HCT116 (cell line): ENCODE data around the gene MRAS. TPM values are rescaled to one million over a fixed set of nuclear protein-coding genes. Genes with fewer than 3 reads are reported as not detected.

Source experiments
- ATAC-seq: fragments of 200-7000 bp; cut with Tn5 transposase; 2 replicates; pipeline ENCODE4 v1.9.1; 2020; ENCODE audit warnings: mild to moderate bottlenecking, moderate library complexity
- BruUV-seq: library from RNA; stranded (reverse); fragments of 400-500 nt; replicated peaks from 2 replicates; lab custom pipeline; 2021; lab: Mats Ljungman, UMichigan
- CTCF ChIA-PET: fragments of 300-600 bp; sonication (Branson Sonifier 250); formaldehyde crosslinking; loops from one replicate; lab custom pipeline; 2021; ENCODE audit warnings: antibody characterized with exemption; lab: Charles Lee
- POLR2A ChIA-PET: fragments of 300-600, 350-600 bp; sonication (Branson Sonifier 250); formaldehyde crosslinking; loops from one replicate; lab custom pipeline; 2021; ENCODE audit warnings: antibody characterized with exemption; lab: Charles Lee
- RAD21 ChIA-PET, 2 experiments: fragments of 300-600 bp; sonication (Branson Sonifier 250); formaldehyde crosslinking; loops; one replicate each; lab custom pipeline; 2023; ENCODE audit warnings: low total read pairs in 2 of 2; ENCODE audit not compliant: uncharacterized antibody in 2 of 2, unreplicated experiment in 2 of 2, low non-redundant PET in 1 of 2; lab: Charles Lee
- DNase-seq: peaks from one replicate; pipeline ENCODE4 v3.0.0-alpha.2; 2010; ENCODE audit warnings: low read depth, low spot score
- H2AFZ ChIP-seq: fragments of 200-600 bp; shearing (Covaris generic), sonication (generic); 2 replicates; pipeline ENCODE4 v1.6.1; 2017; ENCODE audit warnings: low read depth, mixed run types, mixed read lengths, antibody characterized with exemption, low read length; ENCODE audit not compliant: poor library complexity, severe bottlenecking
- H3K27ac ChIP-seq: 2 replicates; pipeline ENCODE4 v1.5.1; 2012; ENCODE audit warnings: low read depth, low read length
- H3K27me3 ChIP-seq: fragments of 200-600 bp; sonication (generic); 2 replicates; pipeline ENCODE4 v1.6.1; 2016; ENCODE audit warnings: mixed run types, low read length, mixed read lengths; ENCODE audit not compliant: insufficient read depth
- H3K36me3 ChIP-seq, 2 experiments: fragments of 200-500 bp in 1 of 2; fragments of 200-600 bp in 1 of 2; sonication (Bioruptor generic) in 1 of 2; sonication (generic) in 1 of 2; 2 replicates each; pipeline versions ENCODE4 v1.5.1 to v1.6.1; 2014 to 2016; ENCODE audit warnings: low read length in 2 of 2, inconsistent platforms in 1 of 2, mixed read lengths in 1 of 2, mixed run types in 1 of 2; ENCODE audit not compliant: insufficient read depth in 2 of 2, control insufficient read depth in 1 of 2
- H3K4me1 ChIP-seq, 2 experiments: fragments of 200-600 bp in 1 of 2; sonication (generic) in 1 of 2; 2 replicates each; pipeline versions ENCODE4 v1.5.1 to v1.6.1; 2012 to 2017; ENCODE audit warnings: low read length in 2 of 2, inconsistent platforms in 1 of 2, mild to moderate bottlenecking in 1 of 2, mixed read lengths in 1 of 2, mixed run types in 1 of 2, moderate library complexity in 1 of 2; ENCODE audit not compliant: insufficient read depth in 2 of 2, control insufficient read depth in 1 of 2
- H3K4me2 ChIP-seq: fragments of 200-600 bp; sonication (generic); 2 replicates; pipeline ENCODE4 v1.6.1; 2017; ENCODE audit warnings: mixed run types, low read length, mixed read lengths
- H3K4me3 ChIP-seq, 2 experiments: fragments of 200-600 bp in 1 of 2; sonication (generic) in 1 of 2; replicated peaks in 1 of 2; 2 replicates each; pipeline ENCODE4 v1.5.1; 2011 to 2016; ENCODE audit warnings: low read length in 2 of 2, control low read depth in 1 of 2, low read depth in 1 of 2, mild to moderate bottlenecking in 1 of 2, mixed read lengths in 1 of 2, mixed run types in 1 of 2
- H3K79me2 ChIP-seq: fragments of 200-600 bp; sonication (generic); 2 replicates; pipeline ENCODE4 v1.6.1; 2017; ENCODE audit warnings: mild to moderate bottlenecking, mixed run types, low read length, moderate library complexity, mixed read lengths; ENCODE audit not compliant: insufficient read depth
- H3K9ac ChIP-seq: fragments of 200-600 bp; sonication (generic); 2 replicates; pipeline ENCODE4 v1.6.1; 2016; ENCODE audit warnings: low read length, mixed read lengths
- H3K9me2 ChIP-seq: fragments of 200-600 bp; sonication (generic), shearing (Covaris generic); 2 replicates; pipeline ENCODE4 v1.6.1; 2017; ENCODE audit warnings: mixed run types, mild to moderate bottlenecking, moderate library complexity; ENCODE audit not compliant: insufficient read depth
- H3K9me3 ChIP-seq, 2 experiments: fragments of 200-500 bp in 1 of 2; fragments of 200-600 bp in 1 of 2; sonication (Bioruptor generic) in 1 of 2; sonication (generic) in 1 of 2; 2 replicates each; pipeline ENCODE4 v1.6.1; 2014 to 2017; ENCODE audit warnings: low read length in 2 of 2, mixed read lengths in 2 of 2, inconsistent platforms in 1 of 2, low read depth in 1 of 2, mild to moderate bottlenecking in 1 of 2, mixed run types in 1 of 2, moderate library complexity in 1 of 2; ENCODE audit not compliant: control insufficient read depth in 1 of 2, insufficient read depth in 1 of 2
- H4K20me1 ChIP-seq: fragments of 200-600 bp; sonication (generic), shearing (Covaris generic); 2 replicates; pipeline ENCODE4 v1.6.1; 2017; ENCODE audit warnings: mixed run types, mild to moderate bottlenecking, moderate library complexity; ENCODE audit not compliant: insufficient read depth
- FOSL1 ChIP-seq: IDR thresholded peaks from 2 replicates; pipeline ENCODE4 v1.6.1; 2012; ENCODE audit warnings: low read depth
- POLR2AphosphoS5 ChIP-seq: IDR thresholded peaks from 2 replicates; pipeline ENCODE4 v1.6.1; 2011; ENCODE audit warnings: mild to moderate bottlenecking, low read depth, low read length, moderate library complexity
- RAD21 ChIP-seq: IDR thresholded peaks from 2 replicates; pipeline ENCODE4 v1.6.1; 2012; ENCODE audit warnings: low read depth, mild to moderate bottlenecking
- SIN3A ChIP-seq: IDR thresholded peaks from 2 replicates; pipeline ENCODE4 v1.6.1; 2012; ENCODE audit warnings: low read depth
- SRF ChIP-seq: IDR thresholded peaks from 2 replicates; pipeline ENCODE4 v1.6.1; 2012; ENCODE audit warnings: low read depth
- intact Hi-C: fragments of 100-400 bp; cut with micrococcal nuclease; formaldehyde crosslinking; loops from 2 replicates; pipeline ENCODE4 v1.10.0; 2022
- total RNA-seq: library from RNA; stranded (reverse); gene quantifications from one replicate; pipeline ENCODE4 v1.2.1, GENCODE V29; 2021; ENCODE audit not compliant: unreplicated experiment
- TF ChIP-seq, protein P1 (sequence below): IDR thresholded peaks from 2 replicates; pipeline ENCODE4 v1.6.1; 2012
- TF ChIP-seq, protein P2 (sequence below): IDR thresholded peaks from 2 replicates; pipeline ENCODE4 v1.6.1; 2012; ENCODE audit warnings: low read depth
- TF ChIP-seq, protein P3 (sequence below): IDR thresholded peaks from 2 replicates; pipeline ENCODE4 v1.6.1; 2011; ENCODE audit warnings: mild to moderate bottlenecking, low read length, moderate library complexity; ENCODE audit not compliant: insufficient replicate concordance; ENCODE audit errors: extremely low read depth

Gene MRAS
- total RNA-seq, 1 experiment from 2014 or later: 13.5 TPM

DNA sequence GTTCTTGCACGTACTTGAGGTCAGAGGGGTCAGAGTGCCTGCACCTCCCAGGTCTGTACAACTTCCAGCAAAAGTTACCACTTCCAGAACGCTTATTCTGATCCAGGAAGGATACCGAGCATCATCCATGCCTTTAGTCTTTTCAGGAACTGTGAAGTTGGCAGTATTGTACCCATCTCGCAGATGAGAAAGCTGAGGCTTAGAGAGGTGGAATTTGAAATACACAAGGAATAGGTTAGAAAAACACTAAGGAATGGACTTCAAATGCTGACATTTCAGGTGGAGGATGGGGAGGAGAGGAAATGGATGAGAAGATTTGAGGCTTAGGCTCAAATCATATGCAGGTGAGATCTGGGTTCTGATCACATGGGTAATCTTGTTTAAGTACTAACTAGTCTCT, 97.3 kb downstream of the MRAS start:
- POLR2A ChIA-PET: no interaction called here
- Histone ChIP-seq H3K27ac (no peak overlapping the region), H3K36me3 (no peaks in the 10 kb centered on the region), H4K20me1 (no peaks in the 10 kb centered on the region), H3K27me3 (no peaks in the 10 kb centered on the region), H2AFZ (no peak overlapping the region), H3K9ac (no peak overlapping the region), H3K4me2 (no peak overlapping the region), H3K79me2 (no peaks in the 10 kb centered on the region), H3K4me1 (peaks cover 14 to 18% of the 10 kb centered on the region in 2 experiments), H3K9me3 (no peaks in the 10 kb centered on the region), H3K9me2 (no peaks in the 10 kb centered on the region), H3K4me3 (no peak overlapping the region)
- DNase-seq (no peak), ATAC-seq (no peak)
- no TSS peak for BruUV-seq
- intact Hi-C loops: no loop called here
- CTCF ChIA-PET: no interaction called here
- RAD21 ChIA-PET: no interaction called here
- TF ChIP-seq, protein P1, sequence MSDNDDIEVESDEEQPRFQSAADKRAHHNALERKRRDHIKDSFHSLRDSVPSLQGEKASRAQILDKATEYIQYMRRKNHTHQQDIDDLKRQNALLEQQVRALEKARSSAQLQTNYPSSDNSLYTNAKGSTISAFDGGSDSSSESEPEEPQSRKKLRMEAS: no peak
- no peak for TF ChIP-seq FOSL1
- TF ChIP-seq SIN3A: no peak
- TF ChIP-seq, protein P2, sequence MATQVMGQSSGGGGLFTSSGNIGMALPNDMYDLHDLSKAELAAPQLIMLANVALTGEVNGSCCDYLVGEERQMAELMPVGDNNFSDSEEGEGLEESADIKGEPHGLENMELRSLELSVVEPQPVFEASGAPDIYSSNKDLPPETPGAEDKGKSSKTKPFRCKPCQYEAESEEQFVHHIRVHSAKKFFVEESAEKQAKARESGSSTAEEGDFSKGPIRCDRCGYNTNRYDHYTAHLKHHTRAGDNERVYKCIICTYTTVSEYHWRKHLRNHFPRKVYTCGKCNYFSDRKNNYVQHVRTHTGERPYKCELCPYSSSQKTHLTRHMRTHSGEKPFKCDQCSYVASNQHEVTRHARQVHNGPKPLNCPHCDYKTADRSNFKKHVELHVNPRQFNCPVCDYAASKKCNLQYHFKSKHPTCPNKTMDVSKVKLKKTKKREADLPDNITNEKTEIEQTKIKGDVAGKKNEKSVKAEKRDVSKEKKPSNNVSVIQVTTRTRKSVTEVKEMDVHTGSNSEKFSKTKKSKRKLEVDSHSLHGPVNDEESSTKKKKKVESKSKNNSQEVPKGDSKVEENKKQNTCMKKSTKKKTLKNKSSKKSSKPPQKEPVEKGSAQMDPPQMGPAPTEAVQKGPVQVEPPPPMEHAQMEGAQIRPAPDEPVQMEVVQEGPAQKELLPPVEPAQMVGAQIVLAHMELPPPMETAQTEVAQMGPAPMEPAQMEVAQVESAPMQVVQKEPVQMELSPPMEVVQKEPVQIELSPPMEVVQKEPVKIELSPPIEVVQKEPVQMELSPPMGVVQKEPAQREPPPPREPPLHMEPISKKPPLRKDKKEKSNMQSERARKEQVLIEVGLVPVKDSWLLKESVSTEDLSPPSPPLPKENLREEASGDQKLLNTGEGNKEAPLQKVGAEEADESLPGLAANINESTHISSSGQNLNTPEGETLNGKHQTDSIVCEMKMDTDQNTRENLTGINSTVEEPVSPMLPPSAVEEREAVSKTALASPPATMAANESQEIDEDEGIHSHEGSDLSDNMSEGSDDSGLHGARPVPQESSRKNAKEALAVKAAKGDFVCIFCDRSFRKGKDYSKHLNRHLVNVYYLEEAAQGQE: no peak
- TF ChIP-seq, protein P3, sequence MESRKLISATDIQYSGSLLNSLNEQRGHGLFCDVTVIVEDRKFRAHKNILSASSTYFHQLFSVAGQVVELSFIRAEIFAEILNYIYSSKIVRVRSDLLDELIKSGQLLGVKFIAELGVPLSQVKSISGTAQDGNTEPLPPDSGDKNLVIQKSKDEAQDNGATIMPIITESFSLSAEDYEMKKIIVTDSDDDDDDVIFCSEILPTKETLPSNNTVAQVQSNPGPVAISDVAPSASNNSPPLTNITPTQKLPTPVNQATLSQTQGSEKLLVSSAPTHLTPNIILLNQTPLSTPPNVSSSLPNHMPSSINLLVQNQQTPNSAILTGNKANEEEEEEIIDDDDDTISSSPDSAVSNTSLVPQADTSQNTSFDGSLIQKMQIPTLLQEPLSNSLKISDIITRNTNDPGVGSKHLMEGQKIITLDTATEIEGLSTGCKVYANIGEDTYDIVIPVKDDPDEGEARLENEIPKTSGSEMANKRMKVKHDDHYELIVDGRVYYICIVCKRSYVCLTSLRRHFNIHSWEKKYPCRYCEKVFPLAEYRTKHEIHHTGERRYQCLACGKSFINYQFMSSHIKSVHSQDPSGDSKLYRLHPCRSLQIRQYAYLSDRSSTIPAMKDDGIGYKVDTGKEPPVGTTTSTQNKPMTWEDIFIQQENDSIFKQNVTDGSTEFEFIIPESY: no peak
- TF ChIP-seq RAD21: no peak
- TF ChIP-seq POLR2AphosphoS5: no peak
- TF ChIP-seq SRF: no peak
